NCI-H187 treated with DMSO at 0.1 percent for 48 hours (cell line): Measurements from ENCODE around the gene SIM1.

Source experiments
- DNase-seq: peaks from one replicate; lab custom pipeline; 2025; lab: John Stamatoyannopoulos, UW

Gene SIM1

DNA sequence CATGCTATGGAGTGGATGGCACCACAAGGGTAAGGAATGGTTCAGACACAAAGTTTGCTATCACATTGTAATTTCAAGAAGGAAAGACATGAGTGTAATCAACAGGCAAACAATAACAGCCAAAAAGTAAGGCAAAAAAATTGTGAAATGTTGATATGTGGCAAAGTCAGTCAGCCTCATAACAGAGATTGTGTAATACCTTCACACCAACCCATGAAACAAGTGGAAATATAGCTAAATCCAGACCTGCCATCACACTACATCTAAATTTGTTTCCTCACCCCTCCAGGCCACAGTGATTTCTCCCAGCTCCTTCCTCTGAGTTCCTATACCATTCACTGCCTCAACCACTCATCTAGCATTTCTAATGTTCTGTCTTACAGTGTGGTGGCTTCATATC, 37.3 kb downstream of the SIM1 start:
- DNase-seq: no peak

- DNase-seq: no peak
Observed at GRCh38 chr6:100426744-100427338, 37.9 kb downstream of the SIM1 start.

DNA sequence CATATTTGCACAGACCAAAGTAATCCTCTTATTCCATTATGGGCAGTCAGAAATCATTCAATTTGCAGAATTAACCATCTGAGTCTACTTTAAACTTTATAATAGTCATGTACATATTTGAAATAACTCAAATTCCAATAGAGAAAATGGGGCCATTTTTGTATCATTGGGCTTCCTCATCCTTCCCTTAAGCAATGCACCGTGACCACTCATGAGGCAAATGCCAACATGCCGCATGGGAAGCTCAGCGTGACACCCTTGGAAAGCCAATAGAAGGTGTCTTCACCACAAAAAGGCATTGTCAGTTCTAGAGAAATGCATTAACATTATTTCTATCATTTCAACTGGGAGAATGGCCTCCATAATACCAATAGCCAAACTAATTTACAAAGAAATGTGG, 38.5 kb downstream of the SIM1 start:
- DNase-seq: no peak

GRCh38 chr6:100420711-100421110, 44.0 kb downstream of the SIM1 start:
- DNase-seq: no peak

GRCh38 chr6:100417036-100417435, 47.7 kb downstream of the SIM1 start:
- DNase-seq: no peak

DNA sequence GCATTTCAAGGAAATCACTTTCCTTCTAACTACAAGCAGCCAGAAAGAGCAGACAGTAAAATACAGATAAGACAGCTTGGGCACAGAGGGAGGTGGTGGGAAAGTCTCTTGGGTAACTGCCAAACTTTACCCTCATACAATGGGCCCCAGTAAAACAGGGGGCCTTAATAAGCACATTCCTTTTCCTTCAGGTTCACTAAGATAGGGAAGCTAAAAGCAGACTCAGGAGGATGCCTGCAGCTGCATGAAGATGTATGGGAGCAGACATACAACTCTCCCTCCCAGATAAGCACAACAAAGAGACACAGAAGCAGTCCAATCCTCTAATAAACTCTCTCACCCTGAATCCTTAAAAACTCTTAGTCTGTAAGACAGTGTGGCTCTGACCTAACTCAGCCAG, 49.0 kb downstream of the SIM1 start:
- no peak for DNase-seq

DNA sequence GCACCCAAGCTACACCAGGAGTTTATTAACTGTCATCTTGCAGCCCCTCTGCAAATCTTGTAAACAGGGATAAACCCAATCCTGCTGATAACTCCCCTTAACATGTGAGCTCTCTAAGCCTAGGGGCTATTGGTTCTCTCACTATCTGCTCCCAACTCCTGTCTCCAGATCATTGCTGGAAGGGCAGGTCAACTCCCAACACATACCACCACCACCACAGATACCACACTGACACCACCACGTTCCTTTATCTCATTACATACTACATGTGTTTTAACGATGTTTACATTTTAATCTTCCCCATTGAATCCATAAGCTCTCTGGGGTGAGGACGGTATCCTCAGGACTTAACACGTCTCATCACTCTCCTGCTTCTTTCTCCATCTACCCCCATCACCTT, 51.8 kb downstream of the SIM1 start:
- no peak for DNase-seq

DNA sequence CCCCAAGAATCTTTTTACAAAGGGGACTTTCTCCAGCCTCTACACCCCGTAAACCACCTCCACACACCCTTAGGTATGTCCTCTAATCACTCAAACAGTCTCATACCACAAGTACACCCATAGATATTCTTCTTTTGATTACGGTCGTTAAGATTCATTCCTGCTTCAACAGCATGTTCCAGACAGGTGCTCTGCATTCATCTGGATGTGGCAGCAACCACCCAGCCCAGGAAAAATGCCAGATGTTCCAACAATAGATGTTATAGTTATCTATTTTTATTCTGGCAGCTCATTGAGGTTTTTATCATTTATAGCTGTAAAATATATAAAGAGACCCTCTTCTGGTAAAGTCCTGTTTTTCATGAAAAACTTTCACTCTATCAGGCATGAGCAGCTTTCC, 60.7 kb downstream of the SIM1 start:
- DNase-seq: no peak

- no peak for DNase-seq
Observed at GRCh38 chr6:100393493-100393892, 71.2 kb downstream of the SIM1 start.

- DNase-seq: no peak
Observed at GRCh38 chr6:100392423-100392822, 72.3 kb downstream of the SIM1 start.

DNA sequence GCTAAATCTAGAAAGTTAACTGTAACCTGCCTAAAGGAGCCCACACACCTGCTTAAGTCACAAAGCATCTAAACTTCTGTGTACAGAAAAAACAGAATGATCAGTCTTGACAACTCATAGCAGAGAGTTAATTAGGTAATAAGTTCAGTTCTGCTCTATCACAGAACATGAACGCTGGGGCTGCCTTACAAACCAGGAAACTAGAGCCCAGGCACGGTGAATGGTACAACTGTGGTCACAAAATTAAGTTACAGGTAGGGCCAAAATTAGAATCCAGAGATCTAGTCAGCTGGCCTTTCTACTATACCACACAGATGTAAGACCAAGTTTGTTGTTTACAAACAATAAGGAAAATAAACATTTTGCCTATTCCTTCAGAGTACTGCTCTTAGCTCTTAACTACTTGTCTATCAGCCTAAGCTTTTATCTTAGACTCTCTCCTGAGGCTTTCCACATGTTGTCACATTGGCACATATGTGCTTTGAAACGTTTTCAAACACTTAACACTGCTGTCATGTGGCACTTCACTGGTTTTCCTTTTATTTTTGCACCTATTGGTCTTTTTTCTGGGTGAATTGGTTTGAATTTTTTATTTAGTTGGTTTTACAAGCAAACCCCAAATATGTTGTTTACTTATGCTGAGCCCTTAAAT, 75.7 kb downstream of the SIM1 start:
- DNase-seq: no peak

DNA sequence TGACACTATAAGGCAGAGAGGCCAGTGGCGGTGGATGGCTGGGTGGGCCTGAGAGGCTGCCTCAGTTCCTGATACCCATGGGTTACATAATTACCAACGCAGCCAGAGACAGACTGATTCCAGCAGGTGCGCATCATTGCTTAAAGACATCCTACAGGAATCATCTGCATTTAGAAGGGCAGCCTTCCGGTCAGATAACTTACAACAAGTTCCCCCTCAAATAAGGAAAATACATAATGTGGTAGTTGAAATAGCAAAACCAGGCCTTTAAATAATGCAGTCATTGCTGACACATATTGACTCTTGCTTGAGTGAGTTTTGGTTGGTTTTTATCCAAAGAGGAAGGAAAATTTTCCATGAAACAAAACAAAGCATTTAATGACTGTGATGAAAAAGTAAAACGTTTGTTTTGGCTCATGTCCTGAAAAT, 81.9 kb downstream of the SIM1 start:
- no peak for DNase-seq

DNA sequence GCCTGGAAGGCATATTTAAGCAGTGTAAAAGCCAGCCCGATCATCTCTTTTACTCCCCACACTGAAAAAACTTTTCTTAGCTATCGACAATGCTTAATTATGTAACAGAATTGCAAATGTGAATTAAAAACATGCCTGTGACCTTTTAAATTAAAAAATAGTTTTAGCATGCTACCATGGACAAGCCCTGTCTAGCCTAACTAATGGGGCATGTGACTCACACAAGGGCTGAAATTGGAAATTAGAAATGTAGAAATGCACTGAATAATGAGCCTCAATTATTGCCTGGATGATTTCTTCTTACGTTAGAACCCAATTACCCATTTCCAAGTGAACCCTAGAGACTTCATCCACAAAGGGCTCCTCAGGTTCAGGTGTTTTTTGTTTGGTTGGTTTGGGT, 82.7 kb downstream of the SIM1 start:
- no peak for DNase-seq

DNA sequence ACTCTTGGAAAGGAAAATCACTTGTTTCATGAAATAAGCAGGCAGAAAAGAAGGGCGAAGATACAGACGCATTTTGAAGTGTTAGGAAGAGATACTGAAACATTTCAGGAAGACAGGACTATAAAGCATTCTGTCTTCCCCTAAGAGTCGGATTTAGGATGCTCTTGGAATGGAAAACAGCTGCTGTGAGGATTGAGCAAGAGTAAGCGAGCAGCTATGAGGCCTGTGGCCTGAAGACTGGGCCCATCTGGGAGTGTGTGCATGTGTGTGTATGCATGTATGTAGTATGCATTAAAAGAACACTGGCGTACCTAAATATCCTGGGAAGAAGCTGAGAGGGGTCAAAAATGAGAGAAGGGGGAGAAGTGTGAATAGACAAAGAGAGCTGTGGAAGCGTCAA, 83.6 kb downstream of the SIM1 start:
- no peak for DNase-seq

DNA sequence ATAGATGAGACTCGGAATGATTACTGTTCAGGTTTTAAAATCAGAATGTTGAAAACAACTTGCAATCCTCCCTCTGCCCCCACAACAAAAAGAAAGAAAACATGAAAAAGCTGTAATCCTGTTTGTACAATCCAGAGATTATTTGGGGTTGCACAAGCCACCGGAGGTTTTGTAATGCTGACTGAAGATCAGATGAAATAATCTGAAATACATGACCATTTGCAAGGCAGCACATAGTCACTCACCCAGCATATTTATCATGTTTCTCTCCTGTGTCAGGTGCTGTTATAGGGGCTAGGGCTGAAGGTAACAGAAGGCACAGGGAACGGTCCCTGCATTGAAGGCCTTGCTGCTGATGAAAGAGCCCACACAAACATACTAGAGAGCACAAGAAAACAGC, 85.3 kb downstream of the SIM1 start:
- no peak for DNase-seq

- no peak for DNase-seq
Observed at GRCh38 chr6:100378576-100378975, 86.1 kb downstream of the SIM1 start.

- DNase-seq: no peak
Observed at GRCh38 chr6:100376103-100376502, 88.6 kb downstream of the SIM1 start.

- no peak for DNase-seq
Observed at GRCh38 chr6:100372326-100373091, 92.2 kb downstream of the SIM1 start.

GRCh38 chr6:100371591-100371990, 93.1 kb downstream of the SIM1 start:
- no peak for DNase-seq

GRCh38 chr6:100370265-100370664, 94.5 kb downstream of the SIM1 start:
- DNase-seq: no peak

GRCh38 chr6:100366419-100366818, 98.3 kb downstream of the SIM1 start:
- no peak for DNase-seq

- no peak for DNase-seq
Observed at GRCh38 chr6:100363651-100364050, 101.1 kb downstream of the SIM1 start.
